D721Med (cell line): ENCODE measurements around the gene ST3GAL2.

Source experiments
- DNase-seq: peaks from one replicate; pipeline ENCODE4 v3.0.0; 2011; ENCODE audit warnings: low spot score; ENCODE audit not compliant: insufficient read length
- FAIRE-seq: peaks from 2 replicates; lab custom pipeline; 2011; peaks lifted over from hg19 to GRCh38; lab: Jason Lieb, UNC
- CTCF ChIP-seq: IDR thresholded peaks from 2 replicates; pipeline ENCODE4 v1.5.1; 2012; ENCODE audit warnings: mild to moderate bottlenecking, control low read depth; ENCODE audit not compliant: insufficient read depth; ENCODE audit errors: missing control alignments

Gene ST3GAL2

GRCh38 chr16:70438969-70439862, at the start of gene ST3GAL2:
Gene ST3GAL2, minus strand, starts transcription at chr16:70439100. Its CDS starts 40,570 bp downstream, at chr16:70398530.
- DNase-seq = peak; percentile 57
- no peak for TF ChIP-seq CTCF
- no peak for FAIRE-seq

GRCh38 chr16:70484867-70485266, 46.0 kb upstream of the ST3GAL2 start:
- no peak for FAIRE-seq
- no peak for DNase-seq
- no peak for TF ChIP-seq CTCF

- DNase-seq = no peak
- no peak for FAIRE-seq
Measured at GRCh38 chr16:70483426-70483825, 44.5 kb upstream of the ST3GAL2 start.

GRCh38 chr16:70482624-70483023, 43.7 kb upstream of the ST3GAL2 start:
- FAIRE-seq (no peak), DNase-seq (no peak)
- no peak for TF ChIP-seq CTCF

More at GRCh38 chr16:70483426-70483825, 44.5 kb upstream of the ST3GAL2 start:
- no peak for TF ChIP-seq CTCF

GRCh38 chr16:70481929-70482536, 43.1 kb upstream of the ST3GAL2 start:
- DNase-seq (no peak), FAIRE-seq (no peak)
- TF ChIP-seq CTCF = no peak

GRCh38 chr16:70480127-70481105, 41.5 kb upstream of the ST3GAL2 start:
- TF ChIP-seq CTCF = no peak
- no peak for FAIRE-seq

More at GRCh38 chr16:70480127-70481105, 41.5 kb upstream of the ST3GAL2 start:
- DNase-seq = no peak
